DND-41 (cell line): ENCODE data around the gene KDM5A.

Experiments
- ATAC-seq: fragments of 200-7000 bp; cut with Tn5 transposase; 3 replicates; pipeline ENCODE4 v1.9.1; 2021; ENCODE audit warnings: low read depth; ENCODE audit not compliant: insufficient read depth
- DNase-seq: peaks from one replicate; pipeline ENCODE4 v3.0.0-alpha.2; 2020
- H2AFZ ChIP-seq: 2 replicates; pipeline ENCODE4 v1.6.0; 2012; ENCODE audit warnings: low read depth, low read length
- H3K27ac ChIP-seq: 2 replicates; pipeline ENCODE4 v1.5.1; 2012; ENCODE audit warnings: low read length, inconsistent platforms
- H3K27me3 ChIP-seq: fragments of 200-600 bp; sonication (generic); 2 replicates; pipeline ENCODE4 v1.6.0; 2012; ENCODE audit warnings: low read length, mild to moderate bottlenecking, inconsistent platforms; ENCODE audit not compliant: insufficient read depth, poor library complexity
- H3K36me3 ChIP-seq: 2 replicates; pipeline ENCODE4 v1.5.1; 2012; ENCODE audit warnings: low read length, inconsistent platforms; ENCODE audit not compliant: insufficient read depth
- H3K4me1 ChIP-seq: 2 replicates; pipeline ENCODE4 v1.5.1; 2012; ENCODE audit warnings: mild to moderate bottlenecking, low read length; ENCODE audit not compliant: insufficient read depth
- H3K4me2 ChIP-seq: 2 replicates; pipeline ENCODE4 v1.6.0; 2012; ENCODE audit warnings: mild to moderate bottlenecking, moderate library complexity, low read length, inconsistent platforms; ENCODE audit not compliant: insufficient read depth
- H3K4me3 ChIP-seq, 2 experiments: fragments of 200-600 bp in 1 of 2; shearing (Covaris generic) in 1 of 2; 2 replicates each; pipeline ENCODE4 v1.5.1; 2012 to 2016; ENCODE audit warnings: inconsistent platforms in 2 of 2, low read length in 2 of 2, mild to moderate bottlenecking in 2 of 2, low read depth in 1 of 2, moderate library complexity in 1 of 2
- H3K79me2 ChIP-seq: 2 replicates; pipeline ENCODE4 v1.6.0; 2012; ENCODE audit warnings: low read length, inconsistent platforms; ENCODE audit not compliant: insufficient read depth
- H3K9ac ChIP-seq: 2 replicates; pipeline ENCODE4 v1.6.0; 2012; ENCODE audit warnings: low read depth, mild to moderate bottlenecking, inconsistent platforms, low read length, moderate library complexity
- H3K9me3 ChIP-seq: 2 replicates; pipeline ENCODE4 v1.5.1; 2012; ENCODE audit warnings: low read length, moderate library complexity, mild to moderate bottlenecking, inconsistent platforms; ENCODE audit not compliant: insufficient read depth, severe bottlenecking
- H4K20me1 ChIP-seq: 2 replicates; pipeline ENCODE4 v1.6.0; 2012; ENCODE audit warnings: low read length; ENCODE audit not compliant: insufficient read depth
- CTCF ChIP-seq: IDR thresholded peaks from 2 replicates; pipeline ENCODE4 v1.5.1; 2012; ENCODE audit warnings: borderline replicate concordance, low read length, moderate library complexity, mild to moderate bottlenecking; ENCODE audit not compliant: poor library complexity, severe bottlenecking; ENCODE audit errors: extremely low read depth
- EZH2 ChIP-seq: IDR thresholded peaks from 3 replicates; pipeline ENCODE4 v1.6.1; 2012; ENCODE audit warnings: borderline replicate concordance, low read depth, mild to moderate bottlenecking, moderate library complexity, low read length, inconsistent platforms; ENCODE audit not compliant: severe bottlenecking

KDM5A gene

GRCh38 chr12:234891-235415 lies 154.2 kb downstream of the KDM5A start:
- Histone ChIP-seq H3K9me3 (peaks cover 9% of the 10 kb centered on the region), H3K4me1 (no peaks in the 10 kb centered on the region), H3K79me2 (no peaks in the 10 kb centered on the region), H3K9ac (no peak overlapping the region), H3K4me2 (no peak overlapping the region), H3K36me3 (no peaks in the 10 kb centered on the region), H4K20me1 (no peaks in the 10 kb centered on the region), H2AFZ (no peak overlapping the region), H3K27me3 (peaks cover 4% of the 10 kb centered on the region), H3K4me3 (no peak overlapping the region), H3K27ac (no peak overlapping the region)
- TF ChIP-seq EZH2 (no peak), CTCF (no peak)
- ATAC-seq (no peak), DNase-seq (no peak)

DNA sequence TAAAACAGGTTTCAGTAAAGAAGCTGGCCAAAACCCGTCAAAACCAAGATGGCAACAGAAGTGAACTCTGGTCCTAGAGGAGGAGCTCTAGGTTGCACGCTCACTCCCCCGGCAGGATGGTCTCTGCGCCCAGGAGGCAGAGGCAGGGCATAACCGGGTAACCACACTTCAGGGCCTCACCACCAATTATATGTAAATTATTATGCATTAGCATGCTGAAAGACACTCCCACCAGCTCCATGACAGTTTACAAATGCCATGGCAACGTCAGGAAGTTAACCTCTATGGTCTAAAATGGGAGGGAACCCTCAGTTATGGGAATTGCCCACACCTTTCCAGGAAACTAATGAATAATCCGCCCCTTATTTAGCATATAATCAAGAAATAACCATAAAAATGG lies 155.1 kb downstream of the KDM5A start:
- TF ChIP-seq CTCF, result no peak
- no peak for TF ChIP-seq EZH2
- H3K27ac ChIP-seq, result no peak overlapping the region
- no peak overlapping the region for H3K4me2 ChIP-seq
- H3K27me3 ChIP-seq, result peaks cover 14% of the 10 kb centered on the region
- no peak overlapping the region for H3K9ac ChIP-seq
- H3K4me3 ChIP-seq, result no peak overlapping the region
- no peak for DNase-seq
- H3K4me1 ChIP-seq, result no peaks in the 10 kb centered on the region
- no peaks in the 10 kb centered on the region for H4K20me1 ChIP-seq
- no peaks in the 10 kb centered on the region for H3K79me2 ChIP-seq
- H2AFZ ChIP-seq, result no peak overlapping the region
- no peaks in the 10 kb centered on the region for H3K36me3 ChIP-seq
- peaks cover 9% of the 10 kb centered on the region for H3K9me3 ChIP-seq
- no peak for ATAC-seq

- DNase-seq, result no peak
- Histone ChIP-seq H2AFZ (no peak overlapping the region), H3K9ac (no peak overlapping the region), H3K36me3 (no peaks in the 10 kb centered on the region), H3K4me2 (no peak overlapping the region), H3K4me1 (no peaks in the 10 kb centered on the region), H3K27ac (no peak overlapping the region), H3K79me2 (no peaks in the 10 kb centered on the region), H3K9me3 (peaks cover 9% of the 10 kb centered on the region), H3K4me3 (no peak overlapping the region), H4K20me1 (no peaks in the 10 kb centered on the region), H3K27me3 (peaks cover 17% of the 10 kb centered on the region)
- ATAC-seq, result no peak
- TF ChIP-seq EZH2, result no peak
- no peak for TF ChIP-seq CTCF
Observed at GRCh38 chr12:233615-233968, 155.5 kb downstream of the KDM5A start.
